CD4-positive, alpha-beta memory T cell (primary cell): ENCODE measurements around the gene UFSP1. TPM values are rescaled to one million over a fixed set of nuclear protein-coding genes. Genes with fewer than 3 reads are reported as not detected.
A peak's percentile ranks its signal among the peaks of the same experiment; 100 is the strongest.

Experiments used
- CTCF ChIA-PET: fragments of 350-600 bp; sonication (Branson Sonifier 250); formaldehyde crosslinking; loops from one replicate; lab custom pipeline; 2021; ENCODE audit warnings: inconsistent platforms; ENCODE audit not compliant: partially characterized antibody; lab: Charles Lee
- POLR2A ChIA-PET: fragments of 350-600 bp; sonication (Branson Sonifier 250); formaldehyde crosslinking; loops from one replicate; lab custom pipeline; 2021; ENCODE audit not compliant: partially characterized antibody; lab: Charles Lee
- DNase-seq, 5 donors: peaks; one replicate each; pipeline versions ENCODE4 v3.0.0 to v3.0.0-alpha.2; 2020 to 2022; ENCODE audit warnings: mixed read lengths in 1 of 5
- H3K27ac ChIP-seq: one replicate; pipeline ENCODE4 v1.7.0; 2013; ENCODE audit warnings: low read depth, low read length
- H3K27me3 ChIP-seq: 2 replicates; pipeline ENCODE4 v1.7.0; 2013; ENCODE audit warnings: mild to moderate bottlenecking, low read length, moderate library complexity; ENCODE audit not compliant: insufficient read depth
- H3K36me3 ChIP-seq: 2 replicates; pipeline ENCODE4 v1.7.0; 2013; ENCODE audit warnings: mild to moderate bottlenecking, low read length, moderate library complexity; ENCODE audit not compliant: insufficient read depth
- H3K4me1 ChIP-seq: 2 replicates; pipeline ENCODE4 v1.7.0; 2013; ENCODE audit warnings: mild to moderate bottlenecking, low read length, moderate library complexity; ENCODE audit not compliant: insufficient read depth
- H3K4me3 ChIP-seq, 2 donors: one replicate each; pipeline ENCODE4 v1.7.0; 2013; ENCODE audit warnings: low read length in 2 of 2, mild to moderate bottlenecking in 1 of 2
- H3K9me3 ChIP-seq, 2 donors: one replicate each; pipeline ENCODE4 v1.7.0; 2013; ENCODE audit warnings: low read length in 2 of 2, control low read depth in 1 of 2; ENCODE audit not compliant: control insufficient read depth in 1 of 2
- H3K27ac Mint-ChIP-seq, 7 donors: one replicate each; pipeline ENCODE4 v1.8.0; 2020 to 2021; ENCODE audit warnings: mixed read lengths in 7 of 7, mild to moderate bottlenecking in 6 of 7, inconsistent platforms in 3 of 7, moderate library complexity in 3 of 7
- H3K27me3 Mint-ChIP-seq, 2 donors: one replicate each; pipeline ENCODE4 v1.8.0; 2020 to 2021; ENCODE audit warnings: mixed read lengths in 2 of 2
- H3K36me3 Mint-ChIP-seq, 2 donors: one replicate each; pipeline ENCODE4 v1.8.0; 2020 to 2021; ENCODE audit warnings: mixed read lengths in 2 of 2, inconsistent platforms in 1 of 2, mild to moderate bottlenecking in 1 of 2
- H3K4me1 Mint-ChIP-seq, 4 donors: one replicate each; pipeline ENCODE4 v1.8.0; 2020 to 2021; ENCODE audit warnings: mixed read lengths in 4 of 4, mild to moderate bottlenecking in 1 of 4
- H3K4me3 Mint-ChIP-seq, 8 donors: one replicate each; pipeline ENCODE4 v1.8.0; 2020 to 2021; ENCODE audit warnings: mixed read lengths in 8 of 8, mild to moderate bottlenecking in 7 of 8, moderate library complexity in 6 of 8, inconsistent platforms in 3 of 8
- H3K9me3 Mint-ChIP-seq, 8 donors: one replicate each; pipeline ENCODE4 v1.8.0; 2020 to 2021; ENCODE audit warnings: mixed read lengths in 8 of 8, mild to moderate bottlenecking in 5 of 8, inconsistent platforms in 3 of 8, moderate library complexity in 1 of 8
- intact Hi-C: fragments of 100-400 bp; cut with micrococcal nuclease; formaldehyde crosslinking; loops from one replicate; pipeline ENCODE4 v1.15.1; 2023
- polyA plus RNA-seq, 2 donors: library from polyadenylated mRNA; unstranded; fragments of 300-500 nt; fragmentation: Illumina TruSeq; gene quantifications; one replicate each; pipeline ENCODE4 v1.2.3, GENCODE V29; 2021
- total RNA-seq, 2 experiments: library from RNA; stranded (reverse); gene quantifications; one replicate each; pipeline ENCODE4 v1.2.3, GENCODE V29; 2021

The UFSP1 gene
- total and polyA plus RNA-seq, 4 experiments from 2014 or later, result 0.34 to 11.0 (median 6.4) TPM

- Mint-ChIP-seq H3K27ac (peak overlapping the region in 2 of 7 donors; percentile 30 to 59), H3K4me1 (peaks cover 23 to 51% (median 29%) of the 10 kb centered on the region in 4 donors), H3K27me3 (peaks cover 23 to 28% of the 10 kb centered on the region in 2 donors), H3K9me3 (no peaks in the 10 kb centered on the region), H3K36me3 (peaks cover 9 to 10% of the 10 kb centered on the region in 2 donors), H3K4me3 (peak overlapping the region in 2 of 8 donors; percentile 61 to 80)
- no peaks in the 10 kb centered on the region for H3K36me3 ChIP-seq
- no peak overlapping the region for H3K4me3 ChIP-seq
- H3K27me3 ChIP-seq, result peaks cover 15% of the 10 kb centered on the region
- intact Hi-C loops, result loop anchor here (10.0 kb wide), 1 partner anchor 392 kb away; no protein-coding TSS in a partner anchor
- ChIA-PET CTCF (interaction anchor here (1.6 kb wide), 1 partner anchor 18 kb away, joined by 4 read pairs; the partner anchor contains the start of gene SRRT), POLR2A (no interaction called here)
- H3K4me1 ChIP-seq, result peaks cover 50% of the 10 kb centered on the region
- no peak overlapping the region for H3K27ac ChIP-seq
- peak in 1 of 5 donors; percentile 37 for DNase-seq
- no peaks in the 10 kb centered on the region for H3K9me3 ChIP-seq
These were observed 3.1 kb upstream of the UFSP1 start for GRCh38 chr7:100892364-100893317.

GRCh38 chr7:100891568-100892247 lies 2.2 kb upstream of the UFSP1 start:
- peaks cover 27 to 55% (median 38%) of the 10 kb centered on the region in 4 donors for H3K4me1 Mint-ChIP-seq
- H3K36me3 Mint-ChIP-seq, result peaks cover 18 to 19% of the 10 kb centered on the region in 2 donors
- peaks cover 0 to 4% (median 0%) of the 10 kb centered on the region in 8 donors for H3K9me3 Mint-ChIP-seq
- H3K4me3 Mint-ChIP-seq, result peak overlapping the region; percentile 51 to 81 (median 67)
- intact Hi-C loops, result loop anchor here (10.0 kb wide), 1 partner anchor 393 kb away; no protein-coding TSS in a partner anchor
- H3K4me3 ChIP-seq, result no peak overlapping the region
- peaks cover 15% of the 10 kb centered on the region for H3K27me3 ChIP-seq
- peaks cover 56% of the 10 kb centered on the region for H3K4me1 ChIP-seq
- ChIA-PET POLR2A (interaction anchor here (0.6 to 1.4 kb wide), 2 partner anchors 17 to 203 kb away, joined by 3 to 9 read pairs; partner anchors contain the start of gene SRRT), CTCF (interaction anchor here (0.9 kb wide), 1 partner anchor 167 kb away, joined by 3 read pairs; no protein-coding TSS in a partner anchor)
- peaks cover 8% of the 10 kb centered on the region for H3K36me3 ChIP-seq
- no peak overlapping the region for H3K27ac ChIP-seq
- peak overlapping the region in 4 of 7 donors; percentile 29 to 82 (median 78) for H3K27ac Mint-ChIP-seq
- H3K9me3 ChIP-seq, result no peaks in the 10 kb centered on the region
- DNase-seq, result no peak
- H3K27me3 Mint-ChIP-seq, result peaks cover 18 to 24% of the 10 kb centered on the region in 2 donors

GRCh38 chr7:100890653-100891567 lies 1.4 kb upstream of the UFSP1 start:
- peaks cover 22 to 57% (median 37%) of the 10 kb centered on the region in 4 donors for H3K4me1 Mint-ChIP-seq
- peak overlapping the region; percentile 52 to 70 for H3K4me3 ChIP-seq
- peaks cover 16% of the 10 kb centered on the region for H3K36me3 ChIP-seq
- H3K4me3 Mint-ChIP-seq, result peak overlapping the region; percentile 84 to 95 (median 88)
- peaks cover 26 to 27% of the 10 kb centered on the region in 2 donors for H3K36me3 Mint-ChIP-seq
- peaks cover 0 to 6% (median 0%) of the 10 kb centered on the region in 8 donors for H3K9me3 Mint-ChIP-seq
- DNase-seq, result no peak
- intact Hi-C loops, result loop anchor here (10.0 kb wide), 1 partner anchor 394 kb away; no protein-coding TSS in a partner anchor
- H3K27ac Mint-ChIP-seq, result peak overlapping the region in 3 of 7 donors; percentile 79 to 93 (median 82)
- no peaks in the 10 kb centered on the region for H3K9me3 ChIP-seq
- ChIA-PET CTCF (interaction anchor here (0.9 to 2.6 kb wide), 4 partner anchors 7 to 327 kb away, joined by 3 to 18 read pairs (median 4); partner anchors contain the start of genes PLOD3, SLC12A9 and ZNHIT1), POLR2A (interaction anchor here (0.6 to 7.1 kb wide), 10 partner anchors 15 to 1473 kb away, joined by 3 to 243 read pairs (median 8); partner anchors contain the start of genes PLOD3, POP7, SLC12A9 and SRRT)
- no peak overlapping the region for H3K27ac ChIP-seq
- H3K4me1 ChIP-seq, result peaks cover 56% of the 10 kb centered on the region
- peaks cover 7% of the 10 kb centered on the region for H3K27me3 ChIP-seq
- peaks cover 13 to 19% of the 10 kb centered on the region in 2 donors for H3K27me3 Mint-ChIP-seq

- H3K4me1 Mint-ChIP-seq, result peaks cover 31 to 71% (median 47%) of the 10 kb centered on the region in 4 donors
- peaks cover 0 to 10% (median 0%) of the 10 kb centered on the region in 8 donors for H3K9me3 Mint-ChIP-seq
- H3K36me3 Mint-ChIP-seq, result peaks cover 49 to 50% of the 10 kb centered on the region in 2 donors
- DNase-seq, result peak in 1 of 5 donors; percentile 36
- Histone ChIP-seq H3K9me3 (no peaks in the 10 kb centered on the region), H3K4me1 (peaks cover 53% of the 10 kb centered on the region), H3K4me3 (peak overlapping the region; percentile 0 to 63), H3K27me3 (no peaks in the 10 kb centered on the region), H3K36me3 (peaks cover 41% of the 10 kb centered on the region), H3K27ac (peak overlapping the region; percentile 81)
- peak overlapping the region; percentile 92 to 98 (median 95) for H3K27ac Mint-ChIP-seq
- H3K4me3 Mint-ChIP-seq, result peak overlapping the region; percentile 81 to 95 (median 87)
- H3K27me3 Mint-ChIP-seq, result peaks cover 9 to 15% of the 10 kb centered on the region in 2 donors
- POLR2A ChIA-PET, result interaction anchor here (1.0 to 7.1 kb wide), 9 partner anchors 12 to 460 kb away, joined by 3 to 243 read pairs (median 5); partner anchors contain the start of genes MEPCE, POP7, SLC12A9 and SRRT
- CTCF ChIA-PET, result interaction anchor here (1.1 to 2.6 kb wide), 6 partner anchors 9 to 192 kb away, joined by 3 to 18 read pairs (median 6); partner anchors contain the start of genes POP7, SLC12A9 and SRRT
- intact Hi-C loops, result loop anchor here (2.0 to 5.0 kb wide), 4 partner anchors 51 to 460 kb away; partner anchors contain the start of genes FIS1, MEPCE, VGF and ZCWPW1
These were observed 1.1 kb downstream of the UFSP1 start for GRCh38 chr7:100888291-100888987.

GRCh38 chr7:100887516-100888290 lies 1.8 kb downstream of the UFSP1 start:
- intact Hi-C loops, result loop anchor here (1.0 to 5.0 kb wide), 5 partner anchors 12 to 459 kb away; partner anchors contain the start of genes FIS1, MEPCE, SRRT and VGF
- peak overlapping the region; percentile 81 for H3K27ac ChIP-seq
- peak; percentile 66 to 84 (median 73) for DNase-seq
- H3K4me1 Mint-ChIP-seq, result peaks cover 34 to 68% (median 50%) of the 10 kb centered on the region in 4 donors
- peak overlapping the region; percentile 92 to 98 (median 95) for H3K27ac Mint-ChIP-seq
- H3K9me3 Mint-ChIP-seq, result peaks cover 0 to 10% (median 0%) of the 10 kb centered on the region in 8 donors
- peaks cover 53% of the 10 kb centered on the region for H3K4me1 ChIP-seq
- ChIA-PET POLR2A (interaction anchor here (0.7 to 7.1 kb wide), 10 partner anchors 12 to 968 kb away, joined by 3 to 243 read pairs (median 4); partner anchors contain the start of genes AP4M1, MCM7, MEPCE and POP7), CTCF (interaction anchor here (1.1 to 2.6 kb wide), 7 partner anchors 10 to 304 kb away, joined by 3 to 18 read pairs (median 4); partner anchors contain the start of genes POP7, SLC12A9 and SRRT)
- peak overlapping the region; percentile 81 to 95 (median 87) for H3K4me3 Mint-ChIP-seq
- peaks cover 48% of the 10 kb centered on the region for H3K36me3 ChIP-seq
- no peaks in the 10 kb centered on the region for H3K9me3 ChIP-seq
- peaks cover 55 to 56% of the 10 kb centered on the region in 2 donors for H3K36me3 Mint-ChIP-seq
- peaks cover 6 to 11% of the 10 kb centered on the region in 2 donors for H3K27me3 Mint-ChIP-seq
- H3K4me3 ChIP-seq, result peak overlapping the region in 1 of 2 donors; percentile 63
- no peaks in the 10 kb centered on the region for H3K27me3 ChIP-seq
